Endothelial cell of umbilical vein (primary cell): Measurements from ENCODE around the gene CARD11.

Source experiments
- EZH2 ChIP-seq: IDR thresholded peaks from 2 replicates; pipeline ENCODE4 v1.6.1; 2012; ENCODE audit warnings: borderline replicate concordance, low read depth, mild to moderate bottlenecking, moderate library complexity, low read length, inconsistent platforms; ENCODE audit not compliant: severe bottlenecking
- MAX ChIP-seq: IDR thresholded peaks from 2 replicates; pipeline ENCODE4 v1.6.1; 2011; ENCODE audit not compliant: insufficient read depth, insufficient read length
- POLR2A ChIP-seq: IDR thresholded peaks from 2 replicates; pipeline ENCODE4 v1.6.1; 2012; ENCODE audit warnings: low read depth, mild to moderate bottlenecking, control low read depth, low read length
- TF ChIP-seq, protein P1 (sequence below), 2 donors: IDR thresholded peaks; 1 replicate in 1 of 2; 2 replicates in 1 of 2; pipeline ENCODE4 v1.5.1; 2011; ENCODE audit warnings: low read length in 2 of 2, mild to moderate bottlenecking in 2 of 2, moderate library complexity in 2 of 2, control low read depth in 1 of 2, inconsistent platforms in 1 of 2, low read depth in 1 of 2; ENCODE audit not compliant: insufficient read depth in 1 of 2; ENCODE audit errors: extremely low read depth in 1 of 2

- TF ChIP-seq MAX (no peak), EZH2 (no peak), POLR2A (no peak)
- TF ChIP-seq, protein P1, sequence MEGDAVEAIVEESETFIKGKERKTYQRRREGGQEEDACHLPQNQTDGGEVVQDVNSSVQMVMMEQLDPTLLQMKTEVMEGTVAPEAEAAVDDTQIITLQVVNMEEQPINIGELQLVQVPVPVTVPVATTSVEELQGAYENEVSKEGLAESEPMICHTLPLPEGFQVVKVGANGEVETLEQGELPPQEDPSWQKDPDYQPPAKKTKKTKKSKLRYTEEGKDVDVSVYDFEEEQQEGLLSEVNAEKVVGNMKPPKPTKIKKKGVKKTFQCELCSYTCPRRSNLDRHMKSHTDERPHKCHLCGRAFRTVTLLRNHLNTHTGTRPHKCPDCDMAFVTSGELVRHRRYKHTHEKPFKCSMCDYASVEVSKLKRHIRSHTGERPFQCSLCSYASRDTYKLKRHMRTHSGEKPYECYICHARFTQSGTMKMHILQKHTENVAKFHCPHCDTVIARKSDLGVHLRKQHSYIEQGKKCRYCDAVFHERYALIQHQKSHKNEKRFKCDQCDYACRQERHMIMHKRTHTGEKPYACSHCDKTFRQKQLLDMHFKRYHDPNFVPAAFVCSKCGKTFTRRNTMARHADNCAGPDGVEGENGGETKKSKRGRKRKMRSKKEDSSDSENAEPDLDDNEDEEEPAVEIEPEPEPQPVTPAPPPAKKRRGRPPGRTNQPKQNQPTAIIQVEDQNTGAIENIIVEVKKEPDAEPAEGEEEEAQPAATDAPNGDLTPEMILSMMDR (IDR thresholded peaks at IDR 0.05; ENCODE audit: extremely low read depth in 1 of 2, insufficient read depth in 1 of 2, low read depth in 1 of 2, low read length in 2 of 2): no peak
Measured at GRCh38 chr7:3009086-3009485, 34.6 kb downstream of the CARD11 start.
